ENCODE data around the gene UBE2E3.
A peak's percentile ranks its signal among the peaks of the same experiment; 100 is the strongest.

The UBE2E3 gene

DNA sequence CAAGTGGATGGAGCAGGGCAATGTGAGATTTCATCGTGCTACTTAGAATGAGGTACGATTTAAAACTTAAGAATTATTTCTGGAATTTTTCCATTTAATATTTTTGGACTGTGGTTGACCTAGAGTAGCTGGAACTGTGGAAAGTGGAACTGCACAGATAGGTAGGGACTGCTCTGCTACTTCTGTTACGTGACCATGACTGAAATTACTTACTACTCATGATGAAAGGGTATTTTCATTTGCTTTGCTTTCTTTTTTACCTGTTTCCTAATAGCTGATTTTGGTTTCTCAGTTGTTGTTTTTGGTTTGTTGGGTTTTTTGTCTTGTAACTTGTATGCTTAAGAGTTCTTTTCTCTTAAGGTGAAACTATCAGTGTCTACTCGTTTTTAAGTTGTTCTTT is 11.4 kb downstream of the UBE2E3 start:
- H2AK5ac ChIP-seq (ENCODE audit: low read length, severe bottlenecking): no peak overlapping the region
- H2BK5ac ChIP-seq (ENCODE audit: low read depth, low read length, poor library complexity, severe bottlenecking): no peak overlapping the region
- H4K8ac ChIP-seq (ENCODE audit: low read length): no peak overlapping the region
- H3K18ac ChIP-seq (ENCODE audit: low read depth in 1 of 2, low read length in 2 of 2): no peak overlapping the region
- no peak overlapping the region for H2BK12ac ChIP-seq (ENCODE audit: low read length in 2 of 2)
- no peaks in the 10 kb centered on the region for H3K9me3 ChIP-seq (ENCODE audit: control insufficient read depth, low read length)
- H3K36me3 ChIP-seq (ENCODE audit: control insufficient read depth in 1 of 2, insufficient read depth in 2 of 2, low read depth in 1 of 2, low read length in 2 of 2): peaks cover 4 to 80% of the 10 kb centered on the region in 2 experiments
- no peak for DNase-seq
- no peak overlapping the region for H3K14ac ChIP-seq (ENCODE audit: low read length in 2 of 2)
- H3K4me2 ChIP-seq (ENCODE audit: low read length, poor library complexity, severe bottlenecking): no peak overlapping the region
- no peak overlapping the region for H3K4ac ChIP-seq (ENCODE audit: low read depth in 1 of 2, low read length in 2 of 2)
- H2BK120ac ChIP-seq (ENCODE audit: low read depth, low read length): no peak overlapping the region
- no peak overlapping the region for H2AFZ ChIP-seq (ENCODE audit: low read depth, low read length)
- H3K27me3 ChIP-seq (ENCODE audit: control insufficient read depth in 1 of 2, insufficient read depth in 1 of 2, low read length in 2 of 2): no peaks in the 10 kb centered on the region
- no peak overlapping the region for H3K9ac ChIP-seq (ENCODE audit: low read length)
- no peak overlapping the region for H2BK15ac ChIP-seq (ENCODE audit: low read depth, poor library complexity, severe bottlenecking)
- no peaks in the 10 kb centered on the region for H3K79me1 ChIP-seq (replicated peaks; ENCODE audit: low read length, poor library complexity, severe bottlenecking)
- no peak overlapping the region for H3K27ac ChIP-seq (ENCODE audit: low read length, poor library complexity, severe bottlenecking)
- 100% methylated on average over 2 of the region's 4 CpGs for WGBS
- no peaks in the 10 kb centered on the region for H3K4me1 ChIP-seq (ENCODE audit: control insufficient read depth, insufficient read depth, low read depth, low read length)
- no peak overlapping the region for H3K23ac ChIP-seq (ENCODE audit: low read length in 2 of 2)
- H4K91ac ChIP-seq (ENCODE audit: low read length): no peak overlapping the region
- no peak overlapping the region for H3K4me3 ChIP-seq (ENCODE audit: insufficient read depth in 1 of 2, low read depth in 1 of 2, low read length in 2 of 2)

DNA sequence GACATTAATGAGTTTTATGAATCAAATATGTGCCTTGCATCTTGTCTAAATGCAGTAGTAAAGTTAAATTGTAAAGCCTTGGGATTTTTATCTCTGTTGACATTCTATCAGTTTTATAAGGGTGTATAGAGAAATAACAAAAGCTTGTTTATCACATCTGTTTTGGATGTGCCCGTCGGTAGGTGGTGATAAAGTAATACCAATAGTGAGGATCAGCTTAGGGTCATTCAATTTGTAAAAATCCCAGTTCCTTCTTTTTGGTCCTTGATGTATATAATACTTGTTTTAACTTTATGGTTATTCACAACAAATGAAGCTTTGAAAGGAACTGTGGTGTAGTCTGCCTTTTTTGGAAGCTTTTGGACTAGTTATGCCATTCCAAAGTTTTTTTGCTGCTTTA is 12.6 kb downstream of the UBE2E3 start:
- Histone ChIP-seq H3K23ac (ENCODE audit: low read length in 2 of 2) (no peak overlapping the region), H3K4me1 (ENCODE audit: control insufficient read depth, insufficient read depth, low read depth, low read length) (no peaks in the 10 kb centered on the region), H3K27me3 (ENCODE audit: control insufficient read depth in 1 of 2, insufficient read depth in 1 of 2, low read length in 2 of 2) (no peaks in the 10 kb centered on the region), H3K36me3 (ENCODE audit: control insufficient read depth in 1 of 2, insufficient read depth in 2 of 2, low read depth in 1 of 2, low read length in 2 of 2) (peaks cover 4 to 74% of the 10 kb centered on the region in 2 experiments), H2BK120ac (ENCODE audit: low read depth, low read length) (no peak overlapping the region), H3K9ac (ENCODE audit: low read length) (peak overlapping the region; percentile 30), H3K4me3 (ENCODE audit: insufficient read depth in 1 of 2, low read depth in 1 of 2, low read length in 2 of 2) (no peak overlapping the region), H4K8ac (ENCODE audit: low read length) (no peak overlapping the region), H3K14ac (ENCODE audit: low read length in 2 of 2) (no peak overlapping the region), H2BK15ac (ENCODE audit: low read depth, poor library complexity, severe bottlenecking) (no peak overlapping the region), H3K9me3 (ENCODE audit: control insufficient read depth, low read length) (no peaks in the 10 kb centered on the region), H2BK12ac (ENCODE audit: low read length in 2 of 2) (no peak overlapping the region), H2AFZ (ENCODE audit: low read depth, low read length) (no peak overlapping the region), H2AK5ac (ENCODE audit: low read length, severe bottlenecking) (no peak overlapping the region), H3K4ac (ENCODE audit: low read depth in 1 of 2, low read length in 2 of 2) (no peak overlapping the region), H3K18ac (ENCODE audit: low read depth in 1 of 2, low read length in 2 of 2) (no peak overlapping the region), H3K4me2 (ENCODE audit: low read length, poor library complexity, severe bottlenecking) (no peak overlapping the region), H4K91ac (ENCODE audit: low read length) (no peak overlapping the region), H3K79me1 (replicated peaks; ENCODE audit: low read length, poor library complexity, severe bottlenecking) (no peaks in the 10 kb centered on the region), H3K27ac (ENCODE audit: low read length, poor library complexity, severe bottlenecking) (no peak overlapping the region), H2BK5ac (ENCODE audit: low read depth, low read length, poor library complexity, severe bottlenecking) (no peak overlapping the region)
- no CpG with 5 or more reads among the region's 2 CpGs for WGBS
- no peak for DNase-seq

DNA sequence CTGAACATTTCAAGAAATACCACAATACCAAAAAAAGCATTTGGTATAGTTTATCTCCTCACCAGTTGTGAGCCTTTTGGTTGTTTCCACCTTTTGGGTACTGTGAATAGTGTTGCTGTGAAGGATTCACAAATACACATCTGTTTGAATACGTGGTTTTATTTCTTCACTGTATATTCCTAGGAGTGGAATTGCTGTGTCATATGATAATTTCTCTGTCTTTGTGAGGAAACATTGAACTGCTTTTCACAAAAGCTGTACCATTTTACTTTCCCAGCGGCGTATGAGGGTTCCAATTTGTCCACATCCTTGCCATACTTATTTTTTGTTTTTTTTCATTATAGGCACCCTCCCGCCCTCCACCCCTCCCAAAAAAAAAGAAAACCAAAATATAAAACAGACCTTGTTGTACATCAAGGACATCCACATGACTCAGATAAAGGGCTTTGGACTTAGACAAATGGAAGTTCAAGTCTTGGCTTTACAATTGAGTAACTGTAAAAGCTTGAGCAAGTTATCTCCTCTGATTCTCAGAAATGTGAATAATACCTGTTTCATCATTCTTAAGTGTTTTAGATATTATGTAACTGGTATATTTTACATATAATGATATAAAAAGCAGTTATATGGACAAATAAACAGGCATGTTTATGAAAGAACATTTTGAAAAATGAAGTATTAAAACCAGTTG is 19.0 kb downstream of the UBE2E3 start:
- no peak overlapping the region for H2BK15ac ChIP-seq (ENCODE audit: low read depth, poor library complexity, severe bottlenecking)
- H3K79me1 ChIP-seq (replicated peaks; ENCODE audit: low read length, poor library complexity, severe bottlenecking): peaks cover 4% of the 10 kb centered on the region
- H4K8ac ChIP-seq (ENCODE audit: low read length): no peak overlapping the region
- no peak overlapping the region for H3K18ac ChIP-seq (ENCODE audit: low read depth in 1 of 2, low read length in 2 of 2)
- 98% methylated on average over 3 of the region's 4 CpGs for WGBS
- DNase-seq: no peak
- H3K4me3 ChIP-seq (ENCODE audit: insufficient read depth in 1 of 2, low read depth in 1 of 2, low read length in 2 of 2): no peak overlapping the region
- H2BK5ac ChIP-seq (ENCODE audit: low read depth, low read length, poor library complexity, severe bottlenecking): no peak overlapping the region
- no peak overlapping the region for H3K27ac ChIP-seq (ENCODE audit: low read length, poor library complexity, severe bottlenecking)
- no peak overlapping the region for H3K4ac ChIP-seq (ENCODE audit: low read depth in 1 of 2, low read length in 2 of 2)
- no peak overlapping the region for H3K4me2 ChIP-seq (ENCODE audit: low read length, poor library complexity, severe bottlenecking)
- no peaks in the 10 kb centered on the region for H3K27me3 ChIP-seq (ENCODE audit: control insufficient read depth in 1 of 2, insufficient read depth in 1 of 2, low read length in 2 of 2)
- peaks cover 0 to 56% of the 10 kb centered on the region in 2 experiments for H3K36me3 ChIP-seq (ENCODE audit: control insufficient read depth in 1 of 2, insufficient read depth in 2 of 2, low read depth in 1 of 2, low read length in 2 of 2)
- no peak overlapping the region for H3K14ac ChIP-seq (ENCODE audit: low read length in 2 of 2)
- H3K23ac ChIP-seq (ENCODE audit: low read length in 2 of 2): no peak overlapping the region
- H2BK120ac ChIP-seq (ENCODE audit: low read depth, low read length): no peak overlapping the region
- H3K4me1 ChIP-seq (ENCODE audit: control insufficient read depth, insufficient read depth, low read depth, low read length): no peaks in the 10 kb centered on the region
- H2AFZ ChIP-seq (ENCODE audit: low read depth, low read length): no peak overlapping the region
- no peaks in the 10 kb centered on the region for H3K9me3 ChIP-seq (ENCODE audit: control insufficient read depth, low read length)
- no peak overlapping the region for H2AK5ac ChIP-seq (ENCODE audit: low read length, severe bottlenecking)
- H4K91ac ChIP-seq (ENCODE audit: low read length): no peak overlapping the region
- H3K9ac ChIP-seq (ENCODE audit: low read length): no peak overlapping the region
- no peak overlapping the region for H2BK12ac ChIP-seq (ENCODE audit: low read length in 2 of 2)

DNA sequence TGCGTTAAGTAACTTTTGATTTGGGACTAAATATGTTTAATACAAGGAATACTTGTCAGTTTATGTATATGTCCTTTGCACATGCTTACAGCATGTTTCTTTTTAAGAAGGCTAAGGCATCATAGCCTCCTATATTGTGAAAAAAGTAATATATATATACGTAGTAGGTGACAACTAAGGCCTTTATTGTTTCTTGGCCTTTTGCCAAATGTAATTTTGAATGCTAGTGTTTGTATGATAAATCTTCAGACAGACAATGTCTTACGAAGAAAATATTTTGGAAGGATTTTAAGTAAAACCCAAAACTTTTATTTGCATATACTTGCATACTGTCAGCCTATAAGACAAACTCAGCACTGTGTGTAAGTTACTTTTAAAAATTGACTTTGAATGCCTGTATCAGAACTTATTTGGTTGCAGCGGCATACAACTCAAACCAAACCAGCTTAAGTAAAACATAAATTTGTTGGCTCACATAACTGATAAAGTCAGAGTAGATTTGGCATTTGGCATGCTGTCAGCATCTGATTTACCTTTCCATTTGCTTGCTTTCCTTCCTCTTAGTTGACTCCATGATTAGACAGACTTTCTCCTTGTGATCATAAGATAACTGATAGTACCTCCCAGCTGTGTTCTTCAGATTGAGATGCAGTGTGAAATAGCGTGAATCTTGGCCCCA is 24.4 kb downstream of the UBE2E3 start:
- Histone ChIP-seq H2BK15ac (ENCODE audit: low read depth, poor library complexity, severe bottlenecking) (no peak overlapping the region), H3K14ac (ENCODE audit: low read length in 2 of 2) (no peak overlapping the region), H3K27me3 (ENCODE audit: control insufficient read depth in 1 of 2, insufficient read depth in 1 of 2, low read length in 2 of 2) (no peaks in the 10 kb centered on the region), H3K79me1 (replicated peaks; ENCODE audit: low read length, poor library complexity, severe bottlenecking) (peaks cover 2% of the 10 kb centered on the region), H4K8ac (ENCODE audit: low read length) (no peak overlapping the region), H2BK12ac (ENCODE audit: low read length in 2 of 2) (no peak overlapping the region), H2BK120ac (ENCODE audit: low read depth, low read length) (no peak overlapping the region), H2AFZ (ENCODE audit: low read depth, low read length) (no peak overlapping the region), H3K9me3 (ENCODE audit: control insufficient read depth, low read length) (no peaks in the 10 kb centered on the region), H3K4me1 (ENCODE audit: control insufficient read depth, insufficient read depth, low read depth, low read length) (no peaks in the 10 kb centered on the region), H3K36me3 (ENCODE audit: control insufficient read depth in 1 of 2, insufficient read depth in 2 of 2, low read depth in 1 of 2, low read length in 2 of 2) (peaks cover 0 to 20% of the 10 kb centered on the region in 2 experiments), H3K9ac (ENCODE audit: low read length) (no peak overlapping the region), H3K4me3 (ENCODE audit: insufficient read depth in 1 of 2, low read depth in 1 of 2, low read length in 2 of 2) (no peak overlapping the region), H3K23ac (ENCODE audit: low read length in 2 of 2) (no peak overlapping the region), H2BK5ac (ENCODE audit: low read depth, low read length, poor library complexity, severe bottlenecking) (no peak overlapping the region), H3K18ac (ENCODE audit: low read depth in 1 of 2, low read length in 2 of 2) (no peak overlapping the region), H3K4ac (ENCODE audit: low read depth in 1 of 2, low read length in 2 of 2) (no peak overlapping the region), H3K4me2 (ENCODE audit: low read length, poor library complexity, severe bottlenecking) (no peak overlapping the region), H3K27ac (ENCODE audit: low read length, poor library complexity, severe bottlenecking) (no peak overlapping the region), H4K91ac (ENCODE audit: low read length) (no peak overlapping the region), H2AK5ac (ENCODE audit: low read length, severe bottlenecking) (no peak overlapping the region)
- no peak for DNase-seq
- 100% methylated on average over 3 of the region's 5 CpGs for WGBS

Measured in mesenchymal stem cell (in vitro differentiated cells and primary cell).